Stimulated activated CD8-positive, alpha-beta memory T cell treated with anti-CD3 and anti-CD28 coated beads, Interleukin-15, amount 100 ng/mL, for 48 hours (primary cell): ENCODE results near the gene LSAMP.

Experiments
- DNase-seq, 2 donors: peaks; one replicate each; pipeline ENCODE4 v3.0.0-alpha.2; 2020; ENCODE audit warnings: low read depth in 2 of 2

LSAMP gene

GRCh38 chr3:116018646-116019045, 426.6 kb downstream of the LSAMP start:
- no peak for DNase-seq

- DNase-seq: no peak
These were observed 429.4 kb downstream of the LSAMP start for GRCh38 chr3:116015931-116016330.

DNA sequence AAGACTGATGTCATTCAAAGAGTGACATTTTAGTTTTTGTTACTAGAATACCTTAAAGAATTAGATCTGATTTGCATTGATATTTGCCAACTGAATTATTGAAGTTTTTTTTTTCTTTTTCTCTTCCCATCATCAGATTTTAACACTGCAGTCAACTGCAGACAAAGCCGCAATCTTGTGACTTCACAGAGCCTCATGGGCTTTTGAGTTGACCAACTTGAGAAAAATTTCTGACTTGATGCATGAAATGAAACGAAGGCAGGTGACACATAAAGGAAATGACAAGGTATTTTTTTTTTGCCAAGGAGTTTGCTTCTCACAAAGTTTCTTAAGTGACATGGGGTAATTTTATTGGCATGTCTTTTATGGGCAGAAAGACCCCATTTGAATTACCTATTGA, 438.3 kb downstream of the LSAMP start:
- DNase-seq: no peak

DNA sequence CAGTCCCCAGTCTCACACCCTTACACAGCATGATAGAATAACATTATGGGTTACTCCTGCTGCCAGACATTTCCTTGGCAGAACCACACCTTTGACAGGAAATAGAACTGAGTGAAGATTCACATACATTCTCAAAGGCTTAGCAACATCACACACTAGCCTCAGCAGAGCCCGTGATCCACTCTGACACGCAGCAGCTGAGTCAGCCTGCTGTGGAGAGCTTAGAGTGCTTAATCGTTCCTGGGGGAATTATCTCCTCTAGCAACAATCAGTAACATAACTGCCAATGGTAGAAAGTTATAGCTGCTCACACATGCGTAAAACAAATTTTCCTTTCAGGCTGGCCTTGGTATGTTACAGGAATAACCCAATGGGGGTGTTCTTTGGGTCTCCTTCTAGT, 439.9 kb downstream of the LSAMP start:
- DNase-seq: no peak

GRCh38 chr3:116002235-116002634, 443.1 kb downstream of the LSAMP start:
- DNase-seq: no peak

GRCh38 chr3:116001151-116001621, 444.1 kb downstream of the LSAMP start:
- DNase-seq: no peak

DNA sequence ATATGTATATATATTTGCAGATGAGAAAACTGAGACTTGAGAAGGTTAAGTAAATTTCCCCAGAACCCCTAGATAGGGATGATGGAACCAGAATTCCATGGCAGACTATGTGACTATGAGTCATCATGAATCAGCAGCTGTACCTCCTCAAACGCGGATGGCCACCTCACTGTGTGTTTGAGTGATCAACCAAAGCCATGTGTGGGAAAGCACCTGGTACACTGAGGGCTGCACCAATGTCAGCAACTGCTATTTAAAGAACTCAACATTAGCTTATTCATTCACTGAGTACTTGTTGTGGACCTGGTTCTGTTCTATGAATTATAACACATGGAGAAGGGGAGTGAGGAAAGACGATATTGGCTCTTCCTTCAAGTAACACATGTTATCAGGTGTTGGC, 445.0 kb downstream of the LSAMP start:
- DNase-seq: no peak

DNA sequence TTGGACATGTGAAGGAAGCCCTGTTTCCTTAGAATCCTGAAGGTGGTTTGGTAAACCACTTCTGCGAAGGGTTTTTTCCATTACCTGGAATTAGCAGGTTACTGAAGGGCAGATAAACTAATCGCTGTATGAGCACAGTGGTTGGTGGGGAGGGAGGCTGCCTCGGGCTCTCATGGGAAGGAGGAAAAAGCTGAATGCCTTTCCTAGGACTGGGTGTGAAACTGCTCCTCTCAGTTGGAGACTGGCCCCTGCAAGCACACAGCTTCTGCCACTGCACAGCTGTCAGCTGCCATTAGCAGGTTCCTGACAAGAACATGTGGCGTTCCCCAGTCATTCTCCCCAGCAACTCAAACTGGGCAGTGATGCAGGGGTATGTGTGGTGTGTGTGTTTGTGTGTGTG, 445.7 kb downstream of the LSAMP start:
- no peak for DNase-seq

GRCh38 chr3:115999001-115999585, 446.2 kb downstream of the LSAMP start:
- DNase-seq: no peak

- DNase-seq: no peak
These were observed 448.7 kb downstream of the LSAMP start for GRCh38 chr3:115996420-115997108.

- DNase-seq: no peak
These were observed 454.6 kb downstream of the LSAMP start for GRCh38 chr3:115990669-115991068.

DNA sequence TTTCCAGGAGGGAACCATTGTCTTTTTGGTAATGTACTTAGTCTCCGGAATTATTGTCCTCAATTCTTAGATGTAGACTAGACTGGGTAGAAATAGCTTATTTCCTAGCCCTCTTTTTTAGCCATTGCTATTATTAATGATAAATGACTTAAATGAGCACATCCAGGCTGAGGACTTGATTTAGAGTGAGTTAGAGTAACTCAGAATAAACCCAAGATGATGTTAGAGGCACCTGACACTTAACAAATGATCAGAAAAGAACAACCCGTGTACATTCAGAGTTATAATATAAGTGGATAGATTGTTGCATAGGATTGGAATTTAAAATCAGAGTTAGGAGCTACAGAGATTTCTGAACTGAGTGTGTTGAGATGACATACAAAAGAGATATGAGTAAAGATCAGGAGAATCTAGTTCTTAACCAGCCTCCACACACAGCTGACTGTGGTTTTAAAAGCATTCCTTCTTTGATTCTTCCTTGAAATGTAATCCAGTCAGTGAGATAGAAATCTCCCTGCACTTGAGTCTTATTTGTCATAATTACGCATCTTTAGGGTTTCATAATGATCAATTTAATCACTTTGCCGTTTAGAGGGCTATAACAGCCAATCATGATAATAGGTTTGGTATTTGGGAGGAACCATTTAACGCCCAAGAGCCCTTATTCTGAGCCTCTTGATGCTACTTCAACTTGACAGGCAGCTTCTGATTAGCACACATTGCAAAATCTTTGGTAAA, 455.4 kb downstream of the LSAMP start:
- DNase-seq: no peak

- DNase-seq: no peak
These were observed 458.6 kb downstream of the LSAMP start for GRCh38 chr3:115986555-115987207.

- no peak for DNase-seq
These were observed 462.7 kb downstream of the LSAMP start for GRCh38 chr3:115982629-115983028.

DNA sequence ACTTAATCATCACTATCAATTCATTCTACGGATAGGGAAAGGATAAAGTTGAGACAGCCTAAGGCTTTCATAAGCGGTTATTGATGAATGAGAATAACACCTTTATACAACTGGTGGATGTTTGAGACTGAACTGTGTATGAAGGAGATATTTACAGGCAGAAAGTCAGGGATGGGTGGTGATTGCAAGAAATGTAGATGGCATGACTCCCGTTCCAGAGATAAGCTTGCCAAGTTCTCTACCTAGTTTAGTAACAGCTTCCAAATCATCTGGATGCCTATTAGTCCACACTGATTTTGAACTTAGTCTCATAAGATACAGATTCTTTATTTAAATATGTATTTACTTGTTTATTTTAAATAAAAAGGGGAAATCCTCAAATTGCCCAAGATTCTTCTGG, 463.2 kb downstream of the LSAMP start:
- DNase-seq: no peak

DNA sequence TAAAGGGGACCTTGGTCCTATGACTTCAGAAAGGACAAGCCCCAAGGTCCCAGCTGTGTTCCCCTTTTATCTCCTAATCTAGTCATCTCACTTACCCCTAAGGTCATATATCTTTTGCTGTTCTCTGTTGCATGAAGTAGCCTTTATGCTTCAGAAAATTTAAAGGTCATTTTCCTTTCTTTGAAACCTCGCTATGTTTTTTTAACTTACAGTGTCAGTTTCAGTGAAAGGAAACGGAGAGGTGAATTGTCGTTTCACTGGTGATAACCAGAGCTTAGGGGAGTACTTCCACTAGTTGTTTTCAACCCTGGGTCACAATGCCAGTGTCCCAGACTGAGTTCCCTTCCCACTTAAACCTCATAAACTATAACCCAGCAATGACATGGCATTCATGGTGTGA, 464.6 kb downstream of the LSAMP start:
- no peak for DNase-seq

DNA sequence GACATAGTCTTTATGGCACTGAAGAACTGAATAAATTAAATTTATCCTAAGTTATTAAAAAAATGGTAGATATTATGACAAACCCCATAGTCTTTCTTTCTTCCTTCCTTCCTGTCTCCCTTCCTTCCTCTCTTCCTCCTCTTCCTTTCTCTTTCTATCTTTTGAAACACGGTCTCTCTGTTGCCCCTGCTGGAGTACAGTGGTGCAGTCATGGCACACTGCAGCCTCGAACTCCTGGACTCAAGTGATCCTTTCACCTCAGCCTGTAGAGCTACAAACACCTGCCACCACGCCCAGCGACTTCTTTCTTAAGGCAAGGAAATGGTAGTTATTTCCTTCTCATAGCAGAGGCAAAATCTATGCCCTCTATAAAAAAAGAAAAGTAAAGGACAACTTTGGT, 467.4 kb downstream of the LSAMP start:
- DNase-seq: no peak

- no peak for DNase-seq
These were observed 469.5 kb downstream of the LSAMP start for GRCh38 chr3:115975796-115976195.

DNA sequence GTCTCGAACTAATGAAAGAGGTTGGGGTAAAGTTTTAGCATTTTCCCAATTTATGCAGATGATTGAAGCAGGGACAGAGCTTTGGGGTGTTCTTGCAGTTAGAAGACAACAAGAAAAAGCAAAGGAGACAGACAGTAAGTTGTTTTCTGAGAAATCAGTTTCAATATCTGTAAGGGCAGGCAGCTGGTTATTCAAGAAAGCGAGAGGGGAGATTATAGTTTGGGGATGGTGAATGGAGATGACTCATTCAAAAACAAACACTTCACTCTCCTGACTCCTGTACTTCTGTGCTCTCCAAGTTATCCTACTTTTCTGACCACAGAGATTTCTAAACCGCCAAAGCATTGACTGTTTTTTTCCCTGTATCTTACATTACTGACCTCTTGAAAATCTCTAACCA, 469.9 kb downstream of the LSAMP start:
- no peak for DNase-seq

- DNase-seq: no peak
These were observed 470.3 kb downstream of the LSAMP start for GRCh38 chr3:115974940-115975339.

DNA sequence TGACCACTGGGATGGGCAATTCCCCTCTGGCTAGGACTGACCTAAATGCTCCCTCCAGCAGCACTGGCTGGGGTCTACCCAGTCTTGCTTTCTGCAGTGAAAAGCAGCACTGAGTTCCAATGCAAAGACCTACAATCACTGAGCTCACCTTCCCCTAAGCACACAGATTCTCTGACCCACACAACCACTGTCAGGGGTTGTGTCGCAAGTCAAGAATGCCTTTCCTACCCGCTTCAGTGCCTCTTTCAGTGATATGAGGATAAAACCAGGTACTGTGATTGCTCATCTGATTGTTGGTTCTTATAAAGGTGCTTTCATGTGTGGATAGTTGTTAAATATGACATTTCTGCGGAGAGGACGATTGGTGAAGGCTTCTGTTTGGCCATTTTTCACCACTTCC, 476.4 kb downstream of the LSAMP start:
- DNase-seq: no peak

DNA sequence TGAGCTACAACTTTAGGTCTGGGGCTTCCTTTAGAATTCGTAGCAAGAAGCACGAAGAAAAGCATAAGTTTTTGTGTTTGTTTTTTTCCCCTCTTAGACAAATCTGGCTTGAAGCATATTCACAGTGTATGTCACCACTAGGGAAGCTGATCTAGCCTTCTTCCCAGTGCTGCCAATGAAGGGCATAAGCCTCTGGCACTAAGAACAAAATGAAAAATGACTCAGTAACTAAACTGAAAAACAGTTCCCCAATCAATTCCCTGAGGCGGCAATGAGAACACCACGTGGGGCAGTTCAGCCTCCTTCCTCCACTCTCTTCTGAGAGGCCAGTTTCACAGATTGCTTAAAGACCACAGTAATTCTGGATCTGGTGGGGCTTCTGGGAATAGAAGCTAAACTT, 483.9 kb downstream of the LSAMP start:
- DNase-seq: no peak

GRCh38 chr3:115960799-115961198, 484.5 kb downstream of the LSAMP start:
- no peak for DNase-seq
